Measurements from ENCODE around the gene TPP1.

Gene TPP1

DNA sequence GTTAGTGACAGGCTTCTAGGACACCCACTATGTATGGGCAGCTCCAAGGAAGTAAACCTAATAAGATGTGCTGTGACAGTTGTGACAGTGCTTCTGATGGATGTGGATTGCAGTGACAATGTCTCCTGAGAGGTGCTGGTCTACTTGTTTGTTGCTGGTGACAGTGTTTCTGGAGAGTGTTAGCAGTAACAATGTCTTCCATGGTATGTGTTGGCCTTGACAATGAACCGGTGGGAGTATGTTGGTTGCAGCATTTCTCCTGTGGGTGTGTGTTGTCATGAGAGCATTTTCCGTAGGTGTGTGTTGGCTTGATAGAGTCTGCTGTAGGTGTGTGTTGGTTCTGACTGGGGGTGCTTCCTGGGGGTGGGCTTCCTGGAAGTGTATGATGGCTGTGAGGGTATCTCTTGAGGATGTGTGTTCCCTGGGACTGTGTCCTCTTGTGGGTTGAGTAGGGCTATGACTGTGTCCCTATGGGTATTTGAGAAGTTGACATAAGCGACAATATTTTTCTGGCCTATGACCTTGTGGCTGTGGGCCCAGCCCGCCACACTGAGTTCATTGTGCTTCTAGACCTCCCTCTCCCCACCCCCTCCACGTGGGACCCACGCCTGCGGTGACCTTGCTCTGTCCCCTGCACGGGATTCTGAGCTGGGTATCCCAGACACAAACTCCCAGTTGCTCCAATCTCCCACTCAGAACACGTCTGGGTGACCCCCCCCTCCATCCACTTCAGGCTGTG is 35.2 kb upstream of the TPP1 start:
- DNase-seq (ENCODE audit: low read depth), result no peak
- peak overlapping the region; percentile 40 for H3K4me3 ChIP-seq (ENCODE audit: control insufficient read depth, low read depth, low read length)
- TF ChIP-seq, protein P1, sequence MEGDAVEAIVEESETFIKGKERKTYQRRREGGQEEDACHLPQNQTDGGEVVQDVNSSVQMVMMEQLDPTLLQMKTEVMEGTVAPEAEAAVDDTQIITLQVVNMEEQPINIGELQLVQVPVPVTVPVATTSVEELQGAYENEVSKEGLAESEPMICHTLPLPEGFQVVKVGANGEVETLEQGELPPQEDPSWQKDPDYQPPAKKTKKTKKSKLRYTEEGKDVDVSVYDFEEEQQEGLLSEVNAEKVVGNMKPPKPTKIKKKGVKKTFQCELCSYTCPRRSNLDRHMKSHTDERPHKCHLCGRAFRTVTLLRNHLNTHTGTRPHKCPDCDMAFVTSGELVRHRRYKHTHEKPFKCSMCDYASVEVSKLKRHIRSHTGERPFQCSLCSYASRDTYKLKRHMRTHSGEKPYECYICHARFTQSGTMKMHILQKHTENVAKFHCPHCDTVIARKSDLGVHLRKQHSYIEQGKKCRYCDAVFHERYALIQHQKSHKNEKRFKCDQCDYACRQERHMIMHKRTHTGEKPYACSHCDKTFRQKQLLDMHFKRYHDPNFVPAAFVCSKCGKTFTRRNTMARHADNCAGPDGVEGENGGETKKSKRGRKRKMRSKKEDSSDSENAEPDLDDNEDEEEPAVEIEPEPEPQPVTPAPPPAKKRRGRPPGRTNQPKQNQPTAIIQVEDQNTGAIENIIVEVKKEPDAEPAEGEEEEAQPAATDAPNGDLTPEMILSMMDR (IDR thresholded peaks at IDR 0.05; ENCODE audit: control insufficient read depth, insufficient read depth, low read depth, low read length, missing control alignments), result no peak

DNA sequence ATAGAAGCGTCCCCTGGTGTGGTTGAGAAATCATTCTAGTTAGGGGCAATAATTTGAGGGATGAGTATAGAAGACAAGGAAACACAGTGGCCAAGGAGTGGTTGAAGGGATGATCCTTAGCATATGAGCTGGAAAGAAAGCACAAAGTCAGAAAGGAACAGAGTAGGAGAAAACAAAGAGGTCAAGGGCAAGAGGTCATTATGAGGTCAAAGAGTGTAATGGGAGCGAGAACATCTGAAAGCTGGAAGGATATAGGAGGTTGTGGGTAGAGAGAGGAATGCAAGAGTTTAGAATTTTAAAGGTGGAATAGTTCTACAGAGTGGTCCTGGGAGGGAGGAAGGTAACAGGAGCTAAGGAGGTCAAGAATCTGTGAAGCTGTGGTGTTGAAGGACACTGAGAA is 34.4 kb upstream of the TPP1 start:
- H3K4me3 ChIP-seq (ENCODE audit: control insufficient read depth, low read depth, low read length), result no peak overlapping the region
- DNase-seq (ENCODE audit: low read depth), result no peak
- TF ChIP-seq, protein P1 (IDR thresholded peaks at IDR 0.05; ENCODE audit: control insufficient read depth, insufficient read depth, low read depth, low read length, missing control alignments), result no peak

DNA sequence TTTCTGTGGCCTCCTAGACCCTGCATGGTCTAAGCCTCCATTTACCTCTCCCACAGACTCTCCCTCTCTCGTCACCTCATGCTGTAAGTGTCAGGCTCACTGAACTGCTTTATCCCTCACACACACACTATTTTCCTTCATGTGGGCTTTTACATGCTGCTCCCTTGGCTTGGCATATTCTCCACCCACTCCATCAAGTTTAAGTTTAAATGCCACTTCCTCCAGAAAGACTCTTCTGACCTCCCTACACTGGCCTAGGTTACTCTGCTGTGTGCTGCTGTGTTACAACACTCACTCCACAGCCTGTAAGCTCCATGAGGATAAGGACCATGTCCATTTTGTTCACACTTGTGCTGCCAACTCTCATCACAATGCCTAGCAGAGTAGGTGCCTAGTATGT is 33.9 kb upstream of the TPP1 start:
- no peak for DNase-seq (ENCODE audit: low read depth)
- TF ChIP-seq, protein P1 (IDR thresholded peaks at IDR 0.05; ENCODE audit: control insufficient read depth, insufficient read depth, low read depth, low read length, missing control alignments), result no peak

DNA sequence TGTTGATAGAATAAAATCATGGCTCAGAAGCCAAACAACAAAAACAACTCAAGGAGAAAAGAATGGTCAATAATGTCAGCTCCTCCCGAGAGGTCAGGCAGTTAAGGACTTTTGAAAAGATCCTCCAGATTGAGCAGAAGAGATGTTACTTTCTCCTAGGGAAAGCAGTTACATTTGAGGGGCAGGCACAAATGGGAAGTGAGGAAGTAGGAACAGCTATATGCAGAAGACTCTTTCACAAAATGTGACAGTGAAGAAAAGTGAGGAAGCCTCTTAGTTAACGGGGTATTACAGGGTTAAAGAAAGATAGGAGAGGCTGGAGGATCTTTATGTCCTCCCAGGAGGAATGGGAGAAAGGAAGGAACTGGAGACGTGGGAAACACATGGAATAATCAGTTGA is 33.0 kb upstream of the TPP1 start:
- TF ChIP-seq, protein P1 (IDR thresholded peaks at IDR 0.05; ENCODE audit: control insufficient read depth, insufficient read depth, low read depth, low read length, missing control alignments), result no peak
- DNase-seq (ENCODE audit: low read depth), result no peak
- no peak overlapping the region for H3K4me3 ChIP-seq (ENCODE audit: control insufficient read depth, low read depth, low read length)

More for the DNA sequence above, 33.9 kb upstream of the TPP1 start:
- no peak overlapping the region for H3K4me3 ChIP-seq (ENCODE audit: control insufficient read depth, low read depth, low read length)

DNA sequence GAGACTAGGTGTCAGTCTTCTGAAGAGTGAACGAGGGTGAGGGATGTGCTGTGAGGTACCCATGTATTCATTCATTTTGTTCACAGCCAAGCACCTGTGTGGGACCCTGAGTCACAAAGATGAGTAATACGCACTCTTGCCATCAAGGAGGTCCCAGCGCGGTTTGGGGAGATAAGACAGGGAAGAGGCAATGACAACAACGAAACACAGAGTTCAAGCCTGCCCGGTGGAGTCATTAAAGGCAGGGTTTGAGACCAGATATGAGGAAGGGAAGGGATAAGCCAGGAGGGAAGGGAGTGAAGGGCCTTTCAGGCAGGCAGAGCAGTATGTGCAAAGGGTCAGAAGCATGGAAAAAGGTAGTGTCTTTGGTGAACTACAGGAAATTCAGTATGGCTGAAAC is 31.8 kb upstream of the TPP1 start:
- no peak overlapping the region for H3K4me3 ChIP-seq (ENCODE audit: control insufficient read depth, low read depth, low read length)
- TF ChIP-seq, protein P1 (IDR thresholded peaks at IDR 0.05; ENCODE audit: control insufficient read depth, insufficient read depth, low read depth, low read length, missing control alignments), result no peak
- no peak for DNase-seq (ENCODE audit: low read depth)

DNA sequence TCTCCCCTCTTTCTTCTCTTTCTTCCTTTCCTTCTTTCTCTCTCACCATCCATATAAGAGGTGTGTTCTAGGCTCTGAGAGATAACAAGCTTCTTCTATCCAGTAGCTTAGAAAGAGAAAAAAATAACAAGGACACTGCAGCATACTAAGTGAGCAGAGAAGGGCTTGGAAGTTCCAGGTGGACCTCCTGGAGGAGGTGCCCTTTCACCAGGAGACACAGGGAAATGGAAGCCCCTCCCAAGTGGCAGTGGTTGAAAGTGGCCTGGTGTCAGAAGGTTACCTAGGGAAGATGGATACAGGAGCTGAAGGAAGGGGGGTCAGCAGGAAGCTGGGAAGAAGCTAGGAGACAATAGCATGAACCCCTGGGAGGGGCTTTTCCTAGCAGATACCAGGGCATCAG is 30.9 kb upstream of the TPP1 start:
- no peak overlapping the region for H3K4me3 ChIP-seq (ENCODE audit: control insufficient read depth, low read depth, low read length)
- TF ChIP-seq, protein P1 (IDR thresholded peaks at IDR 0.05; ENCODE audit: control insufficient read depth, insufficient read depth, low read depth, low read length, missing control alignments), result no peak
- no peak for DNase-seq (ENCODE audit: low read depth)

All from AG09309 (cell line).